Prostate gland (tissue), 2 donors: Measurements from ENCODE around the gene SHBG.

ENCODE experiments used
- POLR2A ChIP-seq: fragments of 450-650 bp; IDR thresholded peaks from one replicate; pipeline ENCODE4 v1.6.1; 2016; ENCODE audit warnings: antibody characterized with exemption, mild to moderate bottlenecking
- POLR2AphosphoS5 ChIP-seq: sonication (generic); formaldehyde crosslinking; IDR thresholded peaks from one replicate; pipeline ENCODE4 v1.6.1; 2017; ENCODE audit warnings: antibody characterized with exemption
- TF ChIP-seq, protein P1 (sequence below), 4 experiments: fragments of 200-600 bp in 2 of 4; fragments of 450-650 bp in 2 of 4; sonication (generic) in 2 of 4; IDR thresholded peaks; 1 replicate in 3 of 4; 2 replicates in 1 of 4; pipeline ENCODE4 v1.5.1; 2016 to 2019; ENCODE audit warnings: antibody characterized with exemption in 4 of 4, mild to moderate bottlenecking in 2 of 4, moderate library complexity in 2 of 4

DNA sequence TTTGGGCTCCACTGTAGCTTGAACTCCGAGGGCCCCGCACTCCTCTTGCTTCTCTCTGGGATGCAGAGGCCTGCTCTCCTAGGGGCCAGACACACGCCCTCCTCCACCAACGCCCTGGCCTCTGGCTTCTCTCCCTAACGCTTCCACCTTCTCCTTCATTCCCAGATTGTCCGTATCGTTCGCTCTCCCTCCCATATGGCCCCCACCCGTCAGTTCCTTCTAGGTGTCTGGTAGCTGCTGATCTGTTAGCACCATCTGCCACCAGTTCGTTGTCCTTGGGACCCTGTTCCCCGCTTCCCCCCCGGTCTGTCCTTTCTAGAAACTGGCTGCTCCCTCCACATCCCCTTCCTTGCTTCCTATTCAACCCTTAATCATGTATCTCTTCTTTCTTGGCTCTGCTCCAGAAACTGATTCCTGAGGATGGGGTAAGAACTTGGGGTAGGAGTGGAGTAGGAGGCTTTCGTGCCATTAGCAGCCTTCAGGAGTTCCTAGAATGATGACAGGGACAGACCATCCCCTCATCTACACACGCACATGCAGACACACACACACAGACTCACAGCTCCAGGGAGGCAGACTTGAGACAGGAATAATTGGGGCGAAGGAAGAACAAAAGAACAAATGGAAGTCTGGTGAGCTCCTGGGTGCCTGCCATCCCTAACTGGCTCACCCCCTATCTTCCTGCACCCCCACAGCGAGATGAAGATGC, 25.1 kb downstream of the SHBG start:
- TF ChIP-seq, protein P1, sequence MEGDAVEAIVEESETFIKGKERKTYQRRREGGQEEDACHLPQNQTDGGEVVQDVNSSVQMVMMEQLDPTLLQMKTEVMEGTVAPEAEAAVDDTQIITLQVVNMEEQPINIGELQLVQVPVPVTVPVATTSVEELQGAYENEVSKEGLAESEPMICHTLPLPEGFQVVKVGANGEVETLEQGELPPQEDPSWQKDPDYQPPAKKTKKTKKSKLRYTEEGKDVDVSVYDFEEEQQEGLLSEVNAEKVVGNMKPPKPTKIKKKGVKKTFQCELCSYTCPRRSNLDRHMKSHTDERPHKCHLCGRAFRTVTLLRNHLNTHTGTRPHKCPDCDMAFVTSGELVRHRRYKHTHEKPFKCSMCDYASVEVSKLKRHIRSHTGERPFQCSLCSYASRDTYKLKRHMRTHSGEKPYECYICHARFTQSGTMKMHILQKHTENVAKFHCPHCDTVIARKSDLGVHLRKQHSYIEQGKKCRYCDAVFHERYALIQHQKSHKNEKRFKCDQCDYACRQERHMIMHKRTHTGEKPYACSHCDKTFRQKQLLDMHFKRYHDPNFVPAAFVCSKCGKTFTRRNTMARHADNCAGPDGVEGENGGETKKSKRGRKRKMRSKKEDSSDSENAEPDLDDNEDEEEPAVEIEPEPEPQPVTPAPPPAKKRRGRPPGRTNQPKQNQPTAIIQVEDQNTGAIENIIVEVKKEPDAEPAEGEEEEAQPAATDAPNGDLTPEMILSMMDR (IDR thresholded peaks at IDR 0.05), result no peak
- TF ChIP-seq POLR2AphosphoS5 (no peak), POLR2A (no peak)
